Midbrain (tissue), 1 donor: ENCODE data around the gene KCNJ5.

ENCODE experiments used
- DNase-seq: peaks from one replicate; lab custom pipeline; 2025; lab: John Stamatoyannopoulos, UW

The KCNJ5 gene

DNA sequence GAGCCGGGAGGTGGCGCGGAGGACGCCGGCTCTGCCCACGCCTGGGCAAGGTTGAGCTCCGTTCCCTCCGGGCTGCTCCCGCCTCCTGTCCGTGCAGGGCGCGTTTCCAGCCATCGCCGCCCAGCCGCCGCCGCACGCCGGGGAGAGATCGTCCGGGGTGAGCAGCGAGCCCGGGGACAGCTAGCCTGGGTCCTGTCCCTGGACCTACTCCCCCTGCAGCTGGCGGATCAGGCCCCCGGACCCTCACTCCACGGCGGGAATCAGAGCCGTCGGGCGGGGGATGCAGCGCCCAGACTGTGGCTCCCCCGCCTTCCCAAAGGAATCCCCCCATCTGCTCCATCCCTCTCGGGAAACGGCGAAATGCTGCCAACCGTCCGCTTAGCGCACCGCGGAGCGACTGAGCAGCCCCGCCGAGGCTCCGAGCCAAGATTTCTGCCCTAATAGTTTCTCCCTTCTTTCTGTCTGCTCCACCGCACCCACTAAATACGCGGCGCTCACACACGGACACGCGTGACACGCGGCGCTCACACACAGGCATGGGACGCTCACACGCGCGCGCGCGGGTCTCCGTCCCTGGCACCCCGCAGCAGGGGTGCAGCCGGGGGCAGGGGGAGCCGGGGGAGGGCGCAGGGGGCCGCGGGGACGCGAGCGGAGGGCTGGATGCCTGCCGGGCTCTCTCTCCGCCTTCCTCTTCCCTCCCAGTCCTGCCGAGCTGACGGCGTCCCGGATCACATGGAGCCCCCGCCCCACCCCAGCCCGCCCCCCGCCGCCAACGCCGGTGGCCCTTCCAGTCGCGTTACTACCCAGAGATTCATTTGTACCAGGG lies at the start of gene KCNJ5:
KCNJ5 (plus strand) TSS at position 814 of the 826 bp plus-strand sequence. CDS start 19,918 bp downstream, outside the sequence.
- peak; percentile 28 for DNase-seq

DNA sequence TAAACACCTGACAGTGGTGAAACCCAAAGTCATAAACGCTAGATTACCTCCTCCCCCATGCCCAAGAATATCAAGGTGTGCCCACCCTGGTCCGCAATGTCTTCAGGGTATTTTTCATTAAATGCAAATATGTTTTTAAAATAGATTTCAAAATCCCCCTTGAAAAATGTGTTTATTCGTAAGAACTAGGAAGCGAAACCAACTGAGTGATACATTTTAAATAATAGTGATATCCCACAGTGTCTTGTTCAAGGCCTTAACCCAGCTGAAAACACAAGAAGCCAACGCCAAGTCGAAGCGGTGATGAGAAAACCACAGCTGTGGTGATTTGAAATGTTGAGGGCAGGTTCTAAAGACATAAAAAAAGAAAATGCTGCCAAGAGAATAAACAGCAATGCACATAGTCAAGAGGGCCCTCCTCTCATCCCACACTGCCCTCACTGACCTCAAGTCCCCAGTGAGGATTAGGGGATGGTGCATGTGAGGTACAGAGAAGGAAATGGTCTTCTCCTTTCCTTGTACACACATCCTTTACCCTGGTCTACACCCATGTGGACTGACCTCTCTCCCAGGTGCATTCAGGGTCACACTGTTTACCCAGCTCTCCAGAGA lies 49.6 kb upstream of the KCNJ5 start:
- no peak for DNase-seq

DNA sequence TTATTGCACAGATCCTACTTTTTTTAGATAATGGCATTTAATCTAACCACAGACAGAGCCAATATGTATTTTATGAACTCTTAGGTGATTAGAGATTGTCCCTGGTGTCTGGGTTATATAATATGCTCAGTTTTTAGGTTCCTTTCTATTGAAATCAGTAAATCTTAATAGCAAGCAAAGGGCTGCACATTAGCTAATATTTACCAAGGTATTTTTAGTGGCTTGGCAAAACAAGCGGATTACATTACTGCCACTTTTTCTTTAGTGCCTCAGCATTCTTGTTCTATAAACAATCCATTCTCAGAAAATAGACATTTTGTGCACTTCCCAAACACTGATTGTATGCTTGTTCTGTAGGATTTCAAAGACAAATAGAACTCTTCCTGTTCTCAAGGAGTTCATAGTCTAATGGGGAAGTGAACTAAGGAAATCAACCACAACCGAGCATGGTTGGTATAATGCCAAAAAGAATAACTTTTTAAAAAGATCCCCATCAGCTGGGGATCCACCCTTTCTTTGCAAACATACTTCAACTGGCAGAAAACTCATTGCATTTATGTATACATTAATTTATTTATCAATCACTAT lies 47.9 kb upstream of the KCNJ5 start:
- no peak for DNase-seq

DNA sequence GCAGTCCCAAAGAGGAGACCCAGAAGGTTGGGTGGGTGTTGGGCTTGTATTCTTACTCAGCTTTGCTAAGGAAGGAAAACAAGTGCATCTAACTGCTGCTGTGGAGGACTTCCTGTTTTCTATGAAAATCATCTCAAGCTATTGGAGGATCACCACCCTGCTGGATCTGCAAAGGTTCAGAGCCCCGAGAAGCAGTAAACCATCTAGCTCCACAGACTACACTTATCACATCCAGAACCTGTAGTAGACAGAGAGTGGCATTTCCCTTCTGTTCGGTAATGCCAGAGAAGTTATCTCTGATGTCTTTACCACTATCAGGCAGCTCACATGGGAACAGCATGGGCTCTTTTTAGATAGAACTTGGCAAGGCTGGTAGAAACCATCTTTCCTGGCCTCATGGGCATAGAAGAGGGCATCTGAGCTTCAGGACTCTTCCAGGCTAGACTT lies 45.8 kb upstream of the KCNJ5 start:
- DNase-seq = no peak

DNA sequence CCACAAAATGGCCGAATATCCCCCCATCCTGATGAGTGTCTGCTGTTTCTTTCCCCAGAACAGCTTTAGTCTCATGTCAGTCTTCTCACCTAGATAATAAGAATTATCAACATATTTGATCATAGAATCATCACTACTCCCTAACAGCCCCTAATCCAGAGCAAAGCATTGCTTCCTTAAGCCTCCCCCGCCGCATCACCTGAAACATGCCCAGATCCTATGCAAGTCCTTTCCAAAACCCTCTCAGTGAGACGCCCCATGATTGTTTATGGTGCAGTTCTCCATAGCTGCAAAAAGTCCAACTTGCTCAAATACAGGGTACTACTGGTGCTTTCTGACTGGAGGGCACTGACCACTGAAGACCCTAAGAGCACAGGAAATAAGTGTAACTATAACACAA lies 44.2 kb upstream of the KCNJ5 start:
- DNase-seq = no peak

DNA sequence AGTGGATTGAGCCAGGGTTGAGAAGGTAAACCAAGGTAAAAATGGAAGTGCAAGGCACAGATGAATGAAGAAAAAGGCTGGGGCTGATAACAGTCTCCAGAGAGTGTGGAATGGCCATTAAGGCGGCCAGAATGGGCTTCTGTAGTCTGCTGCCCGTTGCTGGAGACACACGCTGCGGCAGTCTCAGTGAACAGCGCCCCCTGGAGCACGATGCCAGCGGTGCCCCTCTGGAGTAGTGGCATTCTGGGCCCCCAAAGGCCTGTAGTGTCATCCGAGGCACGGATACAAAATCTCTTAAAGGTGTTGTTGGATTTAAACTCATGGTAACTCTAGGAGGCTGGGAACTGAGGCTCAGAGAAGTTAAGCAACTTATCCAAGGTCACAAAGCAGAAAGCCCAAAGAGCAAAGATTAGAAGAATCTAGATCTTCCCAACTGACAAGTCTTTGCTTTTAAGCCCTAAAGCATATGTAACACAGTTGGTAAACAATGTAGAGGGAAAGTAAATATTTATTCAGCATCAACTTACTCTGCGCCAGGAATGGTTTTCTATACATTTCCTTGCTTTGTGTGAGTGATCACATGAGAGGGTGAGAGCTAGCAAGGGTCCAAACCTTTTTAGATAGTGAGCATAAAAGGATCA lies 42.2 kb upstream of the KCNJ5 start:
- DNase-seq = no peak

DNA sequence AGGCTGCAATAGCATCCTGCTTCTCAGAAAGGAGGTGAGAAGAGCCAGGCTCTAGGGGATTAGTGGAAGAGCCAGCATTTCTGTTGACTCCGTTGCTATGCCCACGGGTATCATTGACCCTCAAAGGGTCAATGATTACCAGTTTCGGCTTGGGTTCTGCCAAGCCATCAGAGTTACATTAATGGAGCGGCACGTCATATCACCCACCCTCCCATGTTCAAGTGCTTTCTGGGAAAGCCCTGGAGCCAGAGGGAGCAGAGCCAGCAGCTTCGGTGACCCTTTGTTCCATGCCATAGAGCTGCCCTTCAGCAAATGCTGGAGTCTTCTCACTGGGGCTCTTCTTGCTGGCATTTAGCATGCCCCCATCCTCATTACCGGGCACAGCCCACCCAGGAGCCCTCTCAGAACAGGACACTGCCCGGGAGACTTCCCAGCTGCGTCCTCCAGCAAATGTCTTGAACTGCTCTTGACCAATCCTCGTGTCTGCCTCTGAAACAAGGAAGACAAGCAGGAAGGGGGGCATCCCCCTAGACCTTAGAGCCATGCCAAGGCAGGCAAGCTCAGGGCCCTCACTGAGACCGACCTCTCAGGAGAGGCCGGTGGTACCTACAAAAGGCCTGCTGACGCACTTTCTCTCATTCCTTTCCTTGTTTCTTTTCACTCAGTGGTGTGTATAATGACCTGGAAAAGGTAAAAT lies 38.7 kb upstream of the KCNJ5 start:
- DNase-seq = no peak

DNA sequence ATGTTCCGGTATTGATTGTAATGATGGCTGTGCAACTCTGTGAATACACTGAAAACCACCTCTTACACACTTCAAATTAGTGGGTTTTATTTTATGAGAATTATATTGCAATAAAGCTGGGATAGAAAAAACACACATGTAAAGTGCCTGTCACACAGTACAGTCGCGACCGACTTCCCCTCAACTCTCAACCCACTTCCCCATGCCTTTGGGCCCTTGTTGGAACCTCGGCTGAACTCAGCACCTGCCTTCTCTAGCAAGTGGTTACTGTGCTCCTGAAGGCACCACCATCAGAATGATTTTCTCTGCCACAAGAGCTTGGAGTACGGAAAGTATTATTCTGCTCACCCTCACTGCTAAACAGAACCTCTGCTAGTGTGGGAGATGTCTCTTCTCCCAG lies 37.6 kb upstream of the KCNJ5 start:
- no peak for DNase-seq

DNA sequence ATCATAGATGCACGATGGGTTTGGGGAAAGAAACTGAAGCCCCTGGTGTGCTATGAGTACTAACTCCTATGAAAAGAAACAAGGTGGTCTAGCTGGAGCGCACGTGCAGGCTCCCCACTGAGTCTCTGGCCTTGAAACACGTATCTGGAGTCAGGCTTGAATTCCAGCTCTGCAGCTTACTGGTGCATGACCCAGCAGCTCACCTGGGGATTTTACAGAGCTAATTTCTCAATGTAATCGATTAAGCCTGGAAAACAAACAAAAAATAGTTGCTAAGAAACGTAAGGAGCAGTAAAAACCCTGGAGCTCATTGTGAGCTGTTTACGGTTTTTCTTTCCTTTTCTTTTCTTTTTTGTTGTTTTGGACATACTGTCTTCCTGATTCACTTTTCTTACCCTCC lies 36.3 kb upstream of the KCNJ5 start:
- DNase-seq = no peak

DNA sequence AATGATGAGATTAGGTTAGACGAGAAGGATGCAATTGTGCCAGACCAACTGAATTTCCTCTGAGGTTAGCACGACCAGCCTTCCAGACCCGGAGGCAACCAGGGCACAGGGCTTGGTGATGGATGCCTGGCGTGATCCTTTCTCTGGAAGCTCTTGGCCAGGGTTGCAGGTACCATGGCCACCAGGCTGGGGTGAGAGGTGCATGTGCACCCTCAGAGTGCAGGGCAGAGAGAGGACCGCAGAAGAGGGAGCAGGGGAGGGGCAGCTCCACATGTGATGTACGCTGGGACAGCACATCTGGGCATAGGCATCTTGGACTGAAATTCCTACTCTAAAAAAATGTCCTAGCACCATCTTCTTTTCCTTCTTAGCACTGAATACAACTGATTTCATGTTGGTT lies 34.9 kb upstream of the KCNJ5 start:
- DNase-seq = no peak

DNA sequence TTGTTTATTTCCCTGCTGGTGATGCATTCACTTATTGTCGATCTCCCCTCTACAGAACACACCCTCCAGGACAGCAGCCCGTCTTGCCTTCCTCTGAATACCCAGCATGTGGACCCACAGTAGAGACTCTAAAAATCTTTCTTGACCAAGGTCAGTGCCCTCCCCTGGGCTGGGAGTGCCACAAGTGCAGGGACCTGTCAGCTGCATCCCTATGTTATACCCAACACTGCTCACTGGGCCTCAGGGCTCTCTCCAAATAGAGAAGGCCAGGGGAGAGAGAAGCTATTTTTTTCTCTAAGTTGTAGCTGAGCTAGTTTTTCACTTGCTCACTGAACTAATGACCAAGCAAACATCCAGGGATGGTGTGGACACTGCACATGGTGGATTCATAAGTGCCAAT lies 33.8 kb upstream of the KCNJ5 start:
- no peak for DNase-seq

DNA sequence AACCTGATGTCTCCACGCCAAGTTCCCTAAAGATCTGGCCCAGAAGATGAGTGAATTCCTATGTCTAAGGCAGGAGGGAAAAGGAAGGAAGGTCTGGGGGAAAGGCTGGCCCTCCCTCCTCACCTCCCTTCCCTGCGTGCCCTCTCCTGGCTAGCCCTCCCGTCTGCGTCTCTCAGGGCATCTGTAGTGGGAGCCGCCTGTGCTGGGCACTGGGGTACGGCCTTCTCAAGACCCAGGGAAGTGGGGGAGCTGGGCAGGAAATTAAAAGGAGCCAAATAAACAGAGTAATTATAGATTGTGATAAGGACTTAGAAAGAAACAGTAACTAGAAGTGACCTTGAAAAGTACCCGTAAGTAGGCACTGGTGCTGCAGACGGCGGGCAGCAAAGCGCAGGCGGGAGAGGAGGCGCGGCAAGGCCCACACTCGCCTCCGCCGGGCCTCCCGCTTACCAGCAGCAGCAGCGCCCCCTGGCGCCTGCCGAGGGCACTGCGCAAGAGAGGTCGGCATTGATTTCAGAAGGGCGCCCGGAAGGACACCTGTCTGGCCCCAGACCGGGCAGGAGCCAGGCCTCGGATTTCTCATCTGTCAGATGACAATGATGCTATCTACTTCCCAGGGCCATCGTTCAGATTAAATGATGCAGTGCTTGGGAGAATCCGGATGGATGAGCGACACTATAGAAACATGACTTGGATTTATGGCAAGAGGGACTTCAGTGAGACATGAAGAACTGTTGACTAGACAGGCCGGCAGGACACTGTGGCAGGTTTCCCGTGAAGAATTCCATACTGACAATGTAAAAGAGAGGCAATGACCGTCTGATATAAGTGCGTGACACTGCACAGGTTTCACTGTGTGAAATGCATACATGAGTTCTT lies 31.4 kb upstream of the KCNJ5 start:
- peak; percentile 13 for DNase-seq

DNA sequence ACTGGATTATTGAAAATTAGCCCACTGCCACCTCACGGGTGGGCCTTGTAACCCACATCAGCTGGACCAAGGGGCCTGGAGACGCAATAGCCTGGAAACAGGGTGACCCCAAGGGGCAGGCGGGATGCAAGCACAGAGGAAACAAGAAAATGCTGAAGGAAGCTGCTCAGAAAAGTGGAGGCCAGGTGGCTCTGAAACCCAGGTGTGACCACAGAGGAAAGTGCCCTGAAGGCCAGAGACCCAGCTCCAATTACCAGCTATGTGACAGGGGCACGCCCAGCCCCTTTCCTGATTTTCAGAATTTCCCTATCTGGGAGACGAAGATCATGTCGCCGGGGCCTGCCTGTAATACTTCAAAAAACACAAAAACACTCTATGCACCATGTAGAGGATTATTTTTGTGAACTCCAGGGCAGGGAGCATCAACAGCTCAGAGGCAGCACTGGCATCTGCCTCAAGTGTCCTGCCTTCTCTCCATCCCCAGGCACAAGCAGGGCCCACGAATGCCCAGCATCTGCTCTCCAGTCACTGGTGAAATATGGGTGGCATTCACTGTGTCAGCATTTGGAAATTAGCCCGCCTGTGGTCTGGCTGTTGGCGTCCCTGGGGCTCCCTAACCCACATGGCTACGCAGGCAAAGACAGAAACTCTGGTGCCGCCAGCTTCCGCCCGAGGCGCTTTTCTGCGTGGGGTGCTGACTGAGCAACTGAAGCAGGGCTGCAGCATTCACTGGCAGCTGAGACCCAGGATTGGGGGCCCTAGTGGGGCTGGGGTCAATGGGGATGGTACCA lies 30.4 kb upstream of the KCNJ5 start:
- DNase-seq = no peak

DNA sequence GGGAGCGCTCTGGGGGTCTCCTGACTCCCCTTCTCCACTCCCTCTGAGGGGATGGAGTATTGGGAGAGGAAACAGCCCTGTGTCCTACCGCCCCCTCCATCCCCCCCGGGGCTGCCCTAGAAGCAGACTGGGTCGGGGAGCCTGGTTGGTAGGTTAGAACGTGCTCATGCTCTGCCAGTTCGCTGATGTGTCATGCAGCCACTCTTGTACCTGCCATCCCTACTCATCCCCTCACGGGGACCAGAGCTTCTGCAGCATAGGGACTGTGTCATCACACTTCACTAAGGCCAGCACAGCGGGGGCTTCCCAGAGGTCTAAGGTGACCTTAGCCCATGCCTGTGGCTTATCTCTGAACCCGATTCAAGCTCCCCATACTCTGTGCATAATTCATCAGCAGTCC lies 28.8 kb upstream of the KCNJ5 start:
- no peak for DNase-seq

DNA sequence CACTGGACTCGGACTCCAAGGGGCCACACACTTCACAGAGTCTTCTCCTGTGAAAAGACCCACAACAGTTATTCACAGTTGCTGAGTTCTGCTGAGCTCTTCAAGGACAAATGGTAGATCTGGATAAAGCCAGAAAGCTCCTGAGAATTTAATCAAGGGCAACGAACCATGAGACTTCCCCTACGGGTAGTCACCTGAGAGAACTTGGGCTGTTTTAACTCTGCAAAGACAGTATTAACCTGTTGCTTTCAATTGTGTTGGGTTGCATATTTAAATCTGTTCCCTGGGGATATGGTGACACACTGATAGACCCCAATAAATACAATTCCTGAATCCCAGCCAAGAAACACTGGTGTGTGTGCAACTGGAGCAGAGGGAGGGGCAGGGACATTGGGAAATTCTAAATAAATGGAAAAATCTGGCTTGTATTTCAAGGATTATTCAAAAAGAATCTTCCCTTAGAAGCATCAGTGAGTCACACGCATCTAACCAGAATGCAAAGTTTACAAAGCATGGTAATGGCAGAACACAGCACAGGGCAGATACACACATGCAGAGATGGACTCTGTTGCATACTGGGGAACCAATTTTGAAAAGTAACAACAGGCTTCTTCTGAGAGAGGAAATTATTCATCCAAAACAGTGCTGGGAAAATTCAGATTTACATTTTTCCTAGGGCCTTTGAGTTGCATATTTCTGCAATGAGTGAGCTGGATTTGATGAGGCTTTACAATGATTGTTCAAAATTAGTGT lies 28.1 kb upstream of the KCNJ5 start:
- no peak for DNase-seq

DNA sequence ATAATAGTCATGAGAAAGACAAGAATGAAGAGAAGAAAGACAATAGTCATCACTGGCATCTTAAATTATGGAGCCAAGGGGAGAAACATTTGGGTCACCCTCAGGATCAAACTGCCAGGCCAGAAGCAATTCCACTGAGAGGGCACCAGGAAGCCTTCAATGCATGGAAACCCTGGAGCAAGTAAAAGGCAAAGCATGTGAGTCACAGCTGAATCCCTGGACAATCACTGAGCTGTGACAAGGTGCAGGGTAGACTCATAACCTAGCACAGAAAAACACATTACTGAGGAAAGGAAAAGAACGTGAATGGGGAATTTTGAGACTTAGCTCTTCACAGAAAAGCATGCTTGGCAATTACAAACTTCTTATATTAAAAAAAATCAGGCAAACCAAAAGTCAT lies 25.7 kb upstream of the KCNJ5 start:
- DNase-seq = no peak

DNA sequence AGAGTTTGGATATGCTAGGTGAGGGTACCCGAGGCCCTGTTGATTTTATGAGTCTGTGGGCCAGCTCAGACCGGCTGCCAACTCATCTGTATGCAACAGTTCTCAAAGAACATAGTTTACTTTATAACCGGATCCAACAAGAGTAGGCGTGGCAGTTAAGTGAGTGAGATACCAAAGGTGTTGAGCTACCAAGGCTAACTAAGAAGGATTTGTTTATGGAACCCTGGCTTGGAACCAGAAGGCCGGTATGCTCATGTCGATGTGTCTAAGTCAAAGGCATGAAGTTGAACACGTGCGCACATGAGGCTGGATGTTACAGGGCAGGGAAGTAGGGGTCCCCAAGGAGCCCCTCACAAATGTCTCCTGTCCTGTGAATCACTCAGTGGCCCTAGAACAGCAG lies 23.9 kb upstream of the KCNJ5 start, which contains the start of gene KCNJ1:
KCNJ1 (minus strand) TSS at position 20 of the 400 bp plus-strand sequence. CDS start 27,053 bp downstream, outside the sequence.
- no peak for DNase-seq

DNA sequence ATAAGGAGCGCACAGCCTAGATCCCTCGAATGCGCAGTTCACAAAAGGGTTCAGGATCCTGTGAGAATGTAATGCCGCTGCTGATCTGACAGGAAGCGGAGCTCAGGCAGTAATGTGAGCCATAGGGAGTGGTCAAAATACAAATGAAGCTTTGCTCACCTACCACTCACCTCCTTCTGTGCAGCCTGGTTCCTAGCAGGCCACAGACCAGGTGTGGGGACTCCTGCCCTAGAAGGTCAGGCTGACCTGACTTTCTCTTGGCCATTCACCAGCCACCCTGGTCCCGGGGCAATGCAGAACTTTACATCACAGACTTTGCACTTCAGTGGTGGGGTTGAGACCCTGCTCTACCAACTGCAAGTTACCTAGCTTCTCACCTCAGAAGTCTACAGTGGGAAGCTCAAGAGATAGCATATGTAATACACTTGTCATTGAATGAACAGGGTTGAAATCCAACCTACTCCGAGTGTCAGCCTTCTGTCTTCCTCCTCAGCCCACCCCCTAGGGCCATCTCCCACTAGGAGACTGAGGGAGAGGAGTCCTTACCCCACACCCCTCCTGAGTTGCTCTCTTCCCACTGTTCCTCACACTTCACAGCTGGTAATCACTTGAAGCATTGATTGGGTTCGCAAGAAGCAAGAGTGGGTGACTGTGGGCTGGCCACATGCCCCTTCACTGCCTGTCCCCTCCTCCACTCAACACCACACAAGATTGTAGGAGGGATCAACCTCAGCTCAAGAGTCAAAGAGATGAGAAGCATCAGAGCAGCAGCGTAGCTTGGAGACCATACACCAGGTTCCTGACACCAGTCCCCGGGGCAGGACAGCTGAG lies 22.1 kb upstream of the KCNJ5 start:
- no peak for DNase-seq
